SKM-1 (cell line): Measurements from ENCODE around the gene NPC1.
"Not testable (repeated sequence)": the region's sequence is repeated elsewhere in the genome, so short reads cannot be mapped to it uniquely, and the experiment has no call there.

Experiments
- DNase-seq: peaks from one replicate; lab custom pipeline; 2025; ENCODE audit not compliant: unreplicated experiment; lab: John Stamatoyannopoulos, UW

Gene NPC1

DNA sequence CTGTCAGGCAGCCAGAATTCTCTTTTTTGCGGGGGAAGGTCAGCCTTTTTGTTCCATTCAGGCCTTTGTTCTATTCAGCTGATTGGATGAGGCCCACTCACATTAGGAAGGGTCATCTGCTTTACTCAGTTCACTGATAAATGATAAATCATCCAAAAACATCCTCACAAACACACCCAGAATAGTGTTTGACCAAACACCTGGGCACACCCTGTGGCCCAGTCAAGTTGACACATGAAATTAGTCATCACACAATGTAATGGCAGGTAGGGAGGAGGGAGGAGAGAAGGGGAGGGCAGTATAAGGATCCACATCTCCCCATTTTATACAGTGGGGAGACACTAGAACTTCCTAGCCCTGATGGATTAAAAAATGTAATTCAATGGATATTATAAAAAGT is 91.3 kb downstream of the NPC1 start:
- DNase-seq = no peak

DNA sequence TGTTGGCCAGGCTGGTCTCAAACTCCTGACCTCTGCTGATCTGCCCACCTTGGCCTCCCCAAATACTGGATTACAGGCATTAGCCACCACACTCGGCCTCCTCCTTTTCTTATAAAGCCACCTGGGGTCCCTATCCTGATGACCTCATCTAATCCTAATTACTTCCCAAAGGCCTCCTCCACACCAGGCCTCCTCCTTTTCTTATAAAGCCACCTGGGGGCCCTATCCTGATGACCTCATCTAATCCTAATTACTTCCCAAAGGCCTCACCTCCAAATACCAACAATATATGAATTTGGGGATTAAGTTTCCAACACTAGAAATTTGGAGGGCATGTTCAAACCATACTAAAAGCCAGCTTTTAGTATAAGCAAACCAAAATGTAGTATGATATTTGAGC is 92.7 kb downstream of the NPC1 start:
- DNase-seq = no peak

DNA sequence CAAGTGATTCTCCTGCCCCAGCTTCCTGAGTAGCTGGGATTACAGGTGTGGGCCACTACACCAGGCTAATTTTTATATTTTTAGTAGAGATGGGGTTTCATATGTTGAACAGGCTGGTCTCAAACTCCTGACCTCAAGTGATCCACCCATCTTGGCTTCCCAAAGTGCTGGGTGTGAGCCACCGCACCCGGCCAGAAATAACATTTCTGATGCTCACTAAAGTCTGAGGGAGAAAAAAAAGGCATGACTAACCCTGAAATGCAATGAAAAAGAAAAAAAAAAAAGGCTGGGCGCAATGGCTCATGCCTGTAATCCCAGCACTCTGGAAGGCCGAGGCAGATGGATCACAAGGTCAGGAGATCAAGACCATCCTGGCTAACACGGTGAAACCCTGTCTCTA is 96.7 kb downstream of the NPC1 start:
- not testable (repeated sequence) for DNase-seq

DNA sequence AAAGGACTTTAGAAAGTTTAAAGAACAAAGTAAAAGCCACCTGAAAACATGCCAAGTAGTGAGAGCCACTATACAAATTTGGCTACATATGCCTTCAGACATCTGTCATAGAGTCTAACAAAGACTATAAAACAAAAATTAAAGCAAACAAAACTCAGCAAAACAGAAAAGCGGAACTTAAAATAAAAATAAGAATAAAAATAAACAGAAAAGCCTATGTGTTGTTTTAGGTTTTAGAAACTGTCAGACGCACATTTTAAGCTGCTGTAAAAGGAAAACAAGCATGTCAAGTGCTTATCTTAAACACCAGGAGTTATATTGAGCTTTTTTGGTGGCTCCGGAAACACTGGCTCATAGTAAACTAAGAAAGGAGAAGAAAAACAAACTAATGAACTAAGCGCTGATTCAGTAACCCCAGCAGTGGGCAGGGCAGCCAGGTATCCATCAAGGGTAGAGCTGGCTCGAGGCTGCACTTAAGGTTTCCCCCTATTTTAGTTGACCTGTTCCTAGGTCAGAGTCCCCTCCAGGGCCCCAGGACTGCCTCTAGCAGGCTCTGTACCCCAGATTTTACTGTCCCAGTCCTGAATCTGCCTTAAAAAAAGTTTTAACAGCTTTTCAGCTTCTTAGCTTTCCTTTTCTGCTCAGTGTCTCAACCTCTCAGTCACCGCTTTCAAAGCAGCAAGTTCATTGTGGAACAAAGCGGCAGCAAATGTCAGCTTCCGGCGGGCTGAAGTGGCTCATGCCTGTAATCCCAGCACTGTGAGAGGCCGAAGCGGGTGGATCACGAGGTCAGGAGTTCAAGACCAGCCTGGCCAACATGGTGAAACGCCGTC is 98.4 kb downstream of the NPC1 start:
- no peak for DNase-seq

DNA sequence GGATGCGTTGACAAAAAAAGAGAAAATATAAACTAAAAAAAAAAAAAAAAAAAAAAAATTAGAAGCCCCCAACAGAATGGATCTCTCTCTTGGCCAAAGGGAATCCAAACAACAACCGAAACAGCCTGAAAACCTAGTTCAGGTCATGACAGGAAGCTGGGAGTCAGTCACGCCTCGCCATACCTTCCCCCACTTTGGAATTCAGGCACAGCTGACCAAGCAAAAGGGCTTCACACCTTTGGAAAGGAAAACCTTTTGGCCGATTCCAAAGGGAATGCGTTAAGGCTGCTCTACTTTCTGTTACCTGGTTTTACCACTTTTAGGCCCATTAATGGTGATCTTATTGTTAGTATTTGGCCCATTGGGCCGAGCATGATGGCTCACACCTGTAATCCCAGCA is 100.9 kb downstream of the NPC1 start:
- DNase-seq = no peak

- no peak for DNase-seq
Measured at GRCh38 chr18:23484561-23485182, 101.6 kb downstream of the NPC1 start.
